CD4-positive, alpha-beta T cell treated with Interferon gamma for 1 hour (primary cell): Measurements from ENCODE around the gene SPACA4.

ENCODE experiments used
- DNase-seq: peaks from one replicate; pipeline ENCODE4 v3.0.0-alpha.2; 2020

SPACA4 gene

GRCh38 chr19:48598996-48599700 is 7.4 kb upstream of the SPACA4 start:
- DNase-seq: no peak

GRCh38 chr19:48600679-48601417 is 5.7 kb upstream of the SPACA4 start:
- DNase-seq: no peak

GRCh38 chr19:48603001-48603400 is 3.5 kb upstream of the SPACA4 start:
- no peak for DNase-seq

GRCh38 chr19:48603449-48603848 is 3.1 kb upstream of the SPACA4 start:
- DNase-seq: no peak

DNA sequence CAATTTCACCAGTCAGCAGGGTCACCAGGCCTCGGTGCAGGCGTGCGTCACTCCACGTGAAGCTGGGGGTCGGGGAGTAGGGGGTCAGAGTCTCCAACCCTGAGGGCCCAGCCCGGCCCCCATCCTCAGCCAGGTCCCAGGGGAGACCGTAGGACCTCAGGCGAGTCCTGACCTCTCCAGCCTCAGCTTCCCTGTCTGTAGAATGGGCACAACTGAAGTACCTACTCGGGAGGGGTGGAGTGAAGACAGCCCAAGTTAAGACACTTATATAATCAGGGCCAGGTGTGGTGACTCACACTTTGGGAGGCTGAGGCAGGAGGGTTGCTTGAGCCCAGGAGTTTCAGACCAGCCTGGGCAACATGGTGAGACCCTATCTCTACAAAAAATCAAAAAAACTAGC is 2.7 kb upstream of the SPACA4 start:
- DNase-seq: no peak

GRCh38 chr19:48607359-48607755 is 815 bp downstream of the SPACA4 start:
- no peak for DNase-seq

DNA sequence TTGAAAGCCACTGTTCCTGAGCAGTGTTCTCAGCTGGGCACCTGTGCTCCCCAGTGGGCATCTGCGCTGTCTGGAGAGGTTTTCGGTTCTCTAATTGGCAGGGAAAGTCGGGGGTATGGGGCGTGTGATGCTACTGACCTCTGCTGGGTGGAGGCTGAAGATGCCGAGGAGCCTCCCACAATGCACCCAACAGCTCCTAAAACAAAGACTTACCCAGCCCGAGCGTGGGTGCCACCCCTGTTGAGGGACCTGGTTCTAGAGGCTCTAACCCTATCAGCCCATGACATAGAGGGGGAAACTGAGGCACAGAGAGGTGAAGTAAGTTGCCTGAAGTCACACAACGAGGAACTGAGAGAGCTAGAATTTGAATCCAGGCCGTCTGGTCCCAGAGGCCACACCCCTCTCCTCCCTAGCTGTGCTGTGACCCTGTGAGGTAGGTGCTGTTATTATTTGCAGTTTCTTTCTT is 2.3 kb downstream of the SPACA4 start:
- peak; percentile 69 for DNase-seq

- DNase-seq: no peak
Measured at GRCh38 chr19:48609571-48610108, 3.1 kb downstream of the SPACA4 start.

DNA sequence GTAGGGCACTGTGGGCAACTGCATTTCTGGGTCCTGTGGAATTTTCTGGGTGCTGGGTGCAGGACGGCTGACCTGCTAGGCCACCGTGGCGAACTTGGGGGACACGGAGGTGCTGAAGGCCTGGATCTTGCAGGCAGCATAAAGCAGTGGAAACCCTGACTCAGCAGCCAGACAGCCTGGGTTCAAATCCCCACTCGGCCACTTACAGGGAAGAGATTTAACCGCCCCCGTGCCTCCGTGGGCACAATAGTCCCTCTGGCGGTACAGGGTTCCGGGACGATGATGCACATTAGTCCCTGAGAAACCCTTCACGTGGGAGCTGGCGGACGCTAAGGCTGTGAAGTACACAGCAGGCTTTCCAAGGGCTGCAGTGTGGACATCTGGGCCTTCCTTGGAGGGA is 5.3 kb downstream of the SPACA4 start:
- no peak for DNase-seq

- no peak for DNase-seq
Measured at GRCh38 chr19:48613024-48613851, 6.7 kb downstream of the SPACA4 start.

DNA sequence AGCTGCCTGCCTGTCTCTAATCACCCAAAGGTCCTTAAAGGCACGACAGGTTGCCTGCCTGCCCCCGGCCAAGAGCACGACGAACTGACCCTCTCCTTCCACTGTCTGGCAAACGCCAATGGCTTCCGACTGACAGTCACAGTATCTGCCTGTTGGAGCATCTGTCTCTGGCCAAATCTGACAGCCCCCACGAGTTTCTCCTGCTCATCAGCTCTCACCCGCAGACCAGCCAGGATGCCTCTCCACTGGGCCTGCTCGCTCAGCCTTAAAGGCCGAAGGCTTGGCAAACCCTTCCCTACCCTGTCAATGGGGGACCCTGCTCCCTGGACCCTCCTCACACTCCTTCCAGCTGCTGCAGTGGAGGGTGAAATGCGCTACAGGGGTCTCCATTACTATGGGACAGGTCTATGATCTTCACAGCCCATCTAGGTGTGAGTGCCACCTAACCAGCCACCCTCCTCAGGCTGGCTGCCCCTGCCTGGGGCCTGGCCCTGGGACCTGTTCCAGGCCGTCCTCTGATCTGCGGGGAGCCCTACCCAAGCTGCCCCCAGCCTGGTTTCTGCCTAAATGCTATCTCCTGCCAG is 7.4 kb downstream of the SPACA4 start:
- no peak for DNase-seq

- DNase-seq: no peak
Measured at GRCh38 chr19:48614436-48615230, 8.1 kb downstream of the SPACA4 start, which contains the start of gene FAM83E. Gene FAM83E (minus strand): TSS chr19:48615076. CDS start chr19:48613372, 1,704 bp downstream.

- no peak for DNase-seq
Measured at GRCh38 chr19:48615231-48616040, 8.9 kb downstream of the SPACA4 start.

- no peak for DNase-seq
Measured at GRCh38 chr19:48616041-48616436, 9.5 kb downstream of the SPACA4 start.

- no peak for DNase-seq
Measured at GRCh38 chr19:48616491-48617056, 10.0 kb downstream of the SPACA4 start.

DNA sequence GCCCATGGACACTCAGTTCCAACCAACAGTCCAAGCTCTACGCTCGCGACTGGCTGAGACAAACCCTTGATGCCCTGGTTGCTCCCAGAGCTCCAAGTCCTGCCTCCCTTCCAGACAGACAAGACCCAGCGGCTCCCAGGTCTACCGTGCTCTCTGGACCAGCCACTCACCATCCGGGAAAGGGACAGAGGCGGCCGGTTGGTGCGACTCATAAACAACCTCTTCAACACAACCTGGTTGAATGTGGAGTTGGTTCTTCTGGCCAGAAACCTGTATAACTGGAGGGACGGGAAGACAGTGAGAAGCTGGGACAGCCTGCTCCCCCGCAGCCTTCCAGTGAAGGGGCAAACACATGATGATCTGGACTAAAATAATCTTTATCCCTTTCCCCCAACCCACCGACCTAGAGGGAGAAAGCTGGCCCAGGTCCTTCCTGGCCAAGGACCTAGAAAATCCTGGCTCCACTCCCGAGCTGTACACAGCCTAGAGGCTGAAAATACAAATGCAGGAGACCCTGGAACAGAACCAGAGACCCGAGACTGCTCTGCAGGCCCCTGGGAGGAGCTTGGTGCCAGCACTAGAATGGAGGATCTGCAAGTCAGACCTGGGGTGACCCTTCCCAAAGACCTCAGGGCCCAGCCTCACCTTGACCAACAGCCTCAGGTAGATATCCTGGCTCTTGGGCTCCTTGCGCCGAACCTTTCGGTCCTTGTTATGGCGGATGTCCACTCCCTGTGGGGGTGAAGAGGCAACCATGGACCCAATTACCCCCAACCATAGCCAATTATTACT is 10.8 kb downstream of the SPACA4 start:
- DNase-seq: no peak

DNA sequence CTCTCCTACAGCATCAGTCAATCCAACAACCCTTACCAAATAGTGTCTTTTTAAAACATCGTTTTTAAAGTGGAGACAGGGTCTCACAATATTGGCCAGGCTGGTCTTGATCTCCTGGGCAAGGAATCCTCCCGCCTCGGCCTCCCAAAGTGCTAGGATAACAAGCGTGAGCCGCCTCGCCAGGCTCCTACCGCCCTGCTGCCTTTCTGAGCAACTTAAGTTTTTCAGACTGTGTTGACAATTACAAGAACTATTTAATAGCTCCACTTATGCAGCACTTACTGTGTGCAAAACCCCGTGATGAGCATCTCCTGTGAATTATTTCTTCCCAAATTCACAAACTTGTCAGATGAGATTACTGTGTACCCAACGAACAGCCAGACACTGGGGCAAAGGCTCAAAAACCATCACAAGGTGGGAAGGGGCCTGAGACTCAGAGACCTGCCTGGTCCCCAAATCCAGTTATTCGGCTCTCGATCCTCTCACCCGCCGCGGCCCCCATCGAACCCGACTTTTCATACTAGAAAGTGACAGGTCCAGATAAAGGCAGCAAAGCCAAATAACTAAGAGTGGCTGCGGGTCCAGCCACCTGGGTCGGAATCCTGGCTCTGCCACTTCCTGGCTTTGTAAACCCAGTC is 11.9 kb downstream of the SPACA4 start:
- no peak for DNase-seq

GRCh38 chr19:48618916-48619691 is 12.6 kb downstream of the SPACA4 start, which contains the start of the genes RPL18 and SPHK2:
Gene RPL18 (minus strand): TSS chr19:48619178. CDS start chr19:48619143, 35 bp downstream.
Gene SPHK2 (plus strand): TSS chr19:48619506. CDS start chr19:48620515, 1,009 bp downstream.
- peak; percentile 99 for DNase-seq
